Stimulated activated CD8-positive, alpha-beta memory T cell treated with anti-CD3 and anti-CD28 coated beads, Interleukin-15, amount 100 ng/mL, for 1 hour (primary cell): Measurements from ENCODE around the gene NOS3.
"Not testable (repeated sequence)": the region's sequence is repeated elsewhere in the genome, so short reads cannot be mapped to it uniquely, and the experiment has no call there.

Experiments
- DNase-seq: peaks from one replicate; pipeline ENCODE4 v3.0.0-alpha.2; 2020; ENCODE audit warnings: low read depth

The NOS3 gene

GRCh38 chr7:151017370-151017952 lies 26.6 kb downstream of the NOS3 start:
- no peak for DNase-seq

GRCh38 chr7:151017953-151018420 lies 27.2 kb downstream of the NOS3 start:
- peak; percentile 78 for DNase-seq

GRCh38 chr7:151018421-151019129 lies 27.8 kb downstream of the NOS3 start:
- DNase-seq: no peak

GRCh38 chr7:151019130-151019447 lies 28.3 kb downstream of the NOS3 start:
- no peak for DNase-seq

GRCh38 chr7:151020231-151020630 lies 29.4 kb downstream of the NOS3 start:
- DNase-seq: no peak

- DNase-seq: no peak
These were observed 32.4 kb downstream of the NOS3 start for GRCh38 chr7:151023232-151023631.

- no peak for DNase-seq
These were observed 33.7 kb downstream of the NOS3 start, which contains the start of gene ATG9B for GRCh38 chr7:151024435-151025056. ATG9B (minus strand) TSS chr7:151024494; CDS start chr7:151024423, 71 bp downstream.

- DNase-seq: no peak
These were observed 35.3 kb downstream of the NOS3 start for GRCh38 chr7:151025924-151026671.

- not testable (repeated sequence) for DNase-seq
These were observed 36.2 kb downstream of the NOS3 start for GRCh38 chr7:151026771-151027727.

- DNase-seq: not testable (repeated sequence)
These were observed 36.9 kb downstream of the NOS3 start for GRCh38 chr7:151027728-151028130.

- peak; percentile 98 for DNase-seq
These were observed 37.5 kb downstream of the NOS3 start, which contains the start of gene ABCB8 for GRCh38 chr7:151028131-151028947. ABCB8 (plus strand) TSS chr7:151028450; CDS start chr7:151028516, 66 bp downstream.

- DNase-seq: no peak
These were observed 38.2 kb downstream of the NOS3 start for GRCh38 chr7:151028948-151029501.

- DNase-seq: no peak
These were observed 40.2 kb downstream of the NOS3 start for GRCh38 chr7:151031011-151031410.

- no peak for DNase-seq
These were observed 42.4 kb downstream of the NOS3 start for GRCh38 chr7:151032936-151033863.

GRCh38 chr7:151033864-151034249 lies 43.0 kb downstream of the NOS3 start:
- DNase-seq: no peak

GRCh38 chr7:151034312-151035025 lies 43.7 kb downstream of the NOS3 start:
- no peak for DNase-seq

- DNase-seq: no peak
These were observed 44.4 kb downstream of the NOS3 start for GRCh38 chr7:151035026-151035717.

- DNase-seq: no peak
These were observed 45.1 kb downstream of the NOS3 start for GRCh38 chr7:151035902-151036301.
